ENCODE data around the gene TRIM67.

Gene TRIM67

GRCh38 chr1:231183639-231184590 is 22.1 kb downstream of the TRIM67 start:
- DNase-seq (ENCODE audit: low read depth in 3 of 3): no peak

DNA sequence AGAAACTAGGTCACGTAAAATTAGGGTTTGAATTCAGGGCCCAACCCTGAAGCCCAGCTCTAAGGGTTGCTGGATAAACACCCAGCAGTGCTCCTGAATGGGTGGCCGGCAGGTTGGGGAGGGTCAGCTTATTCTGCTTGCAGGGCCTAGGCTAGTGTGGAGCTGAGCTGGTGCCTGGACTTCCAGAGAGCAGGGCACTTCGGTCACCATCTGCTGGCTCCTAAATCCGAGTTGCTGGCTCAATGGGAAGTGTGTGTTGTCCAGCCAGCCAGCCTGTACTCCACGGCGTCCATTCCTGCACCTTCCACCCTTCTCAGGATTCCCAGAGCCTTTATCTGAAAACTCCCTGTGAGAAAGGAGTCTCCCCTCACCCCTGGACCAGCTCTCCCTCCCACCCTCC is 23.0 kb downstream of the TRIM67 start:
- DNase-seq (ENCODE audit: low read depth in 3 of 3): no peak

DNA sequence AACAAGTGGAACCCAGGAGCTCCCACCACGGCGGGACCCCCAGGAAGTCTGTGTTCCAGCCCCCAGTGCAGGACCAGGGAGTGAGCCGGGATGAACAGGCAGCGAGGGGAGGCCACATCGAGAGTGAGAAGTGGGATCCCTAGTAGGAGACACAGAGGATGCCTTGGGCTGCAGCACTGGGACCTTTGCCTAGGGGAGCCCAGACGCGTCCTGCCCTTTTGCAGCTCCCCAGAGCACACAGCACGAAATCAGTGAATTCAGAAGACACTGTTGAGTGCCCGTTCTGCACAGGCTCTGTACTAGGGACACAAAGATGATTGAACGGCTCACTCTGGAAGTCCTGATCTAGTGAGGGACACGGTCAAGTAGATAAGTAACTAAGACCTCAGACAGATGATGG is 23.5 kb downstream of the TRIM67 start:
- no peak for DNase-seq (ENCODE audit: low read depth in 3 of 3)

GRCh38 chr1:231186356-231187115 is 24.7 kb downstream of the TRIM67 start:
- no peak for DNase-seq (ENCODE audit: low read depth in 3 of 3)

DNA sequence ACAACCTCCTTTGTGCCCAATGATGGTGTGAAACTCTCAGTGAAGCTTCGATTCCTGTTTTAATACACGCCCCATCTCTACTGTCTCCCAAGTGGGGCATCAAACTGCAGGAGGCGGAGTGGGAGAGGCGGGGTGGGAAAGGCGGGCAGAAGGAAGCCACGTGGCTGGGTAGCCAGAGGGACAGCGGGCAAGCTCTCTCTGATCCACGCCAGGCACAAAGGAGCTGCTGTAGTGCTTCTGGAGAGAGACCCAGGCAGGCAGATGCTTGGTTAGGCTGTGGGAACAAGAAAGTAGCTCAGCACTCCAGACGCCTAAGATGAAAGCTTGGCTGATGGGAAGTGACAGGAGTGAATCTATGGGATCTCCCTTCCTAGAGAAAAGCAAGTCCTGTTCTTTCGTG is 25.7 kb downstream of the TRIM67 start:
- DNase-seq (ENCODE audit: low read depth in 3 of 3): no peak

DNA sequence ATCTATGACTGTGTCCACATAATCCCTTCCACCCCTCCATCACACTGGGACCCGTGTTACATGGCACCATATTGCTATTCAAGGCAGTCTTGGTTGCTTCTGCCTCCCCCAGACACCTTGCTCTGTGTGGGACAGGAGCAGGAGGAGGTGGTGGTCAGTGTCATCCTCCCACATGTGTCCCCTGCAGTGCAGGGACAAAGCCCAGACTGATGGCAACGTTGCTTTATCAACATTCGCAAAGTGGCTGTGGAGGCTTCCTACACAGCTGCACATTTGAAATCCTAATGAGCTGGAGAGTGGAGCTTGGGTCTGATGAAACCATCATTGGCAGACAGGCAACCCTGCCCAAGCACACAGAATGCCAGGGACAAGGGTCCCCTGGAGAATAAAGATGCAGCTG is 26.2 kb downstream of the TRIM67 start:
- DNase-seq (ENCODE audit: low read depth in 3 of 3): no peak

- no peak for DNase-seq (ENCODE audit: low read depth in 3 of 3)
Observed at GRCh38 chr1:231188768-231189167, 26.9 kb downstream of the TRIM67 start.

DNA sequence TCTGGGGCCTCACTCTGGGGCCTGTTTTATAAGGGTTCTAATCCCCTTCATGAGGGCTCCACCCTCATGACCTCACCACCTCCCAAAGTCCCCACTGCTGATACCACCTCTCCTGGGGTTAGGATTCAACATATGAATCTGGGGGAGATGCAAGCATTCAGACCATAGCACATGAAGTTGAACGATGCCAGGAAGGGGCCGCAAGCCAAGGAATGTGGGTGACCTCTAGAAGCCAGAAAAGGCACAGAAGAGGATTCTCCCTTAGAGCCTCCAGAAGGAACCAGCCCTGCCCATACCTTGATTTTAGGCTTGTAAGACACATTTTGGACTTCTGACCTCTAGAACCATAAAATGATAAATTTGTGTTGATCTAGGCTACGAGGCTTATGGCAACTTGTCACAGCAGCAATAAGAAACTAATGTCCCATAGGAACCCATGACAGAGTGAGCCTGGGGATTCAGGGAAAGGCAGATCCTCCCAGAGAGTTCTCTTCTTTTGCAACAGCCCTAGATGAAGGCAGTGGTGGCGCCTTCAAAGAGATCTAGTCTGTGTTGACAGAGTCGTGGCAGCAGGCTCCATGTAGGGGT is 27.9 kb downstream of the TRIM67 start:
- DNase-seq (ENCODE audit: low read depth in 3 of 3): no peak

- no peak for DNase-seq (ENCODE audit: low read depth in 3 of 3)
Observed at GRCh38 chr1:231190456-231190855, 28.6 kb downstream of the TRIM67 start.

GRCh38 chr1:231192620-231193163 is 30.8 kb downstream of the TRIM67 start:
- DNase-seq (ENCODE audit: low read depth in 3 of 3): no peak

- no peak for DNase-seq (ENCODE audit: low read depth in 3 of 3)
Observed at GRCh38 chr1:231193710-231194340, 32.0 kb downstream of the TRIM67 start.

DNA sequence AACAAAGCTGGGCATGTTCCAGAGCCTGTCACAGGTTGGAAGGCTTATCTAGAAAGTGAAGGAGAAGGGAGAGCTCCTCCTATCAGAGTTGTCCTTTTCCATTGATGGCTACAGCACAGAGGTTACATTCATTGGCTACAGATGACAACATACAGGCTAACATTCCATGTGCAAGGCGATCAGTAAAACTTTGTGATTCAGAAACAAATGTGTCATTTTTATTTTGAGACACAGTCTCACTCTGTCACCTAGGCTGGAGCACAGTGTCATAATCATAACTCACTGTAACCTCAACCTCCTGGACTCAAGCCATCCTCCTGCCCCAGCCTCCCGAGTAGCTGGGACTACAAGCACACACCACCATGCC is 32.6 kb downstream of the TRIM67 start:
- DNase-seq (ENCODE audit: low read depth in 3 of 3): no peak

- DNase-seq (ENCODE audit: low read depth in 3 of 3): no peak
Observed at GRCh38 chr1:231194843-231195516, 33.1 kb downstream of the TRIM67 start.

DNA sequence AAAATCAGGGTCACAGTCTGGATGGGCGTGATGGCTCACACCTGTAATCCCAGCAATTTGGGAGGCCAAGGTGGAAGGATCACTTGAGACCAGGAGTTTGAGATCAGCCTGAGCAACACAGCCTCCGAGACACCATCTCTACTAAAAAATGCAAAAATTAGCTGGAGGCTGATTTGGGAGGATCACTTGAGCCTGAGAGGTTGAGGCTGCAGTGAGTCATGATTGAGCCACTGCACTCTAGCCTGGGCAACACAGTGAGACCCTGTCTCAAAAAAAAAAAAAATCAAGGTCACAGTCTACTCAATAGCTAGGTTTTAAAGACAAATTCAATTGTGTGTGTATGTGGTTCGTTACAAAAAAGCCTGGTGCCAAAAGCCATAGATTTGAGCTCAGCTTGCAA is 34.4 kb downstream of the TRIM67 start:
- no peak for DNase-seq (ENCODE audit: low read depth in 3 of 3)

GRCh38 chr1:231196728-231197127 is 34.9 kb downstream of the TRIM67 start:
- no peak for DNase-seq (ENCODE audit: low read depth in 3 of 3)

DNA sequence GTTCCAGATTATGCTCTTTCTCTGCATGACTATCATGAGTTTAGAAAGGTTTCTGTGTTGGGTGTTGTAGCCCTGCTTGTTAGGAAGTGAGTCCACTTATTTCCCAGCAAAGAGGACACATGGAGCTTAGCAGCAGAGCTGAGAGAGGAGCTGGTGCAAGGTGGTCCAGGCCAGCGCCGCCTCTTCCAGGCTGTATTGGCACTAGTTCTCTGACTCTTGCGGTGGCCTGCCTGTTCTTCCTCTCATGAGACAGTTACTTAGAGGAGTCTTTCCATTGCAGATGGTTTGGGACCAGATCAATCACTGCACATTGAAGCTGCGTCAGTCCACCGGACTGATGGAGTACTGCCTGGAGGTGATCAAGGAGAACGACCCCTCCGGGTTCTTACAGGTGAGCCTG is 38.0 kb downstream of the TRIM67 start:
- DNase-seq (ENCODE audit: low read depth in 3 of 3): no peak

DNA sequence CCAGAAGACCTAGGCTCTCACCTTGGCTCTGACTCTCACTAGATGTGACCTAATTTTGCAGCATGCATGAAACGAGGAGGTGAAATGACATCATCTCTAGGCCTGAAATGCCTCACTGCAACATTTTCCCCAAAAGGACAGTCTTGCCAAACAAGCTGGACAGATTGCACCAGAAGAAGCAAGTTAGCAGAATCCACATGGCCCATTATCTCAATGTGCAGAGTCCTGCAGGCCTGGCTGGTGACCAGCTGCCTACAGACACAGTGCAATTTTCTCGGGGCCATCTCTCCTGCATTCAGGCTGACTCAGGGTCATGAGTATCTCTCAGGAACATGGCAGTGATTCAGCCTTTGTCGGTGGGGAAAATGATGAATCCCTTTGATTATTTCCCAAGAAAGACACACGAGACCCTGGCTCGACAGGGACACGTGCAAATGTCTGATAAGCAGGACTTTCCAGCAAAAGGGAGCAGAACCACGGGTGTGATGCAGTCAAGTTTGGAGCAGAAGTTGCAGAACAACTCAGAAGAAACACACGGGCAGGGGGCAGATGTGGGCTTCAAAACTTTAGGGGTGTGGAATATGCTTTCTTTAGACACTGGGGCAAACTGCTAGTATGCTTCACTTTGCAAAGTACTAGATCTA is 38.7 kb downstream of the TRIM67 start:
- DNase-seq (ENCODE audit: low read depth in 3 of 3): no peak

- DNase-seq (ENCODE audit: low read depth in 3 of 3): no peak
Observed at GRCh38 chr1:231201375-231201978, 39.6 kb downstream of the TRIM67 start.

DNA sequence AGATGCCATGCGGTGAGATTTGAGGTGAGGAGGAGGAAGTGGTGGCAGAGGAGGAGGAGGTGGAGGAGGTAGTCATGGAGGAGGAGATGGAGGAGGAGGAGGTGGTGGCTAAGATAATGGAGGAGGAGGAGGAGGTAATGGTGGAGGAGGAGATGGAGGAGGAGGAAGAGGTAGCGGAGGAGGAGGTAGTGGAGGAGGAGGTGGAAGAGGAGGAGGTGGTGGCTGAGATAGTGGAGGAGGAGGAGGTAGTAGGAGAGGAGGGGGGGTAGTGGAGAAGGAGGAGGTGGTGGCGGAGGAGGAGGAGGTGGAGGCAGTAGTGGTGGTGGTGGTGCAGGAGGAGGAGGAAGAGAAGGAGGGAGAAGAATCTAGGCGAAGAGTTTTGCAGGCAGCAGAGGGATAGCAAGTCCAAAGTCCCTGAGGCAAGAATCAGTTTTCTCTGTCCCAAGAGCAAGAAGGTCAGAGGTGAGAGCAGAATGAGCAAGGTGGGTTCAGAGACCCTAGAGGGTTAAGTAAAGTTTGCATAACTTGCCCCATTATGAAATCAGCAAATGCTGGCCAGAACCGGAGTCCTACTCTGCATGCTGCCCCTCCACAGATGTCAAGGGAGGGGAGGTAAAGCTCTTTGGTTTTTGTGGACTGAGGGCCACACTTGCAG is 40.2 kb downstream of the TRIM67 start:
- no peak for DNase-seq (ENCODE audit: low read depth in 3 of 3)
